Measurements from ENCODE around the gene SMS.

The SMS gene

GRCh38 chrX:22043872-22044271 lies 103.4 kb downstream of the SMS start:
- DNase-seq (ENCODE audit: low read depth) = no peak
- H3K4me3 ChIP-seq (ENCODE audit: low read length) = no peak overlapping the region
- TF ChIP-seq, protein P1, sequence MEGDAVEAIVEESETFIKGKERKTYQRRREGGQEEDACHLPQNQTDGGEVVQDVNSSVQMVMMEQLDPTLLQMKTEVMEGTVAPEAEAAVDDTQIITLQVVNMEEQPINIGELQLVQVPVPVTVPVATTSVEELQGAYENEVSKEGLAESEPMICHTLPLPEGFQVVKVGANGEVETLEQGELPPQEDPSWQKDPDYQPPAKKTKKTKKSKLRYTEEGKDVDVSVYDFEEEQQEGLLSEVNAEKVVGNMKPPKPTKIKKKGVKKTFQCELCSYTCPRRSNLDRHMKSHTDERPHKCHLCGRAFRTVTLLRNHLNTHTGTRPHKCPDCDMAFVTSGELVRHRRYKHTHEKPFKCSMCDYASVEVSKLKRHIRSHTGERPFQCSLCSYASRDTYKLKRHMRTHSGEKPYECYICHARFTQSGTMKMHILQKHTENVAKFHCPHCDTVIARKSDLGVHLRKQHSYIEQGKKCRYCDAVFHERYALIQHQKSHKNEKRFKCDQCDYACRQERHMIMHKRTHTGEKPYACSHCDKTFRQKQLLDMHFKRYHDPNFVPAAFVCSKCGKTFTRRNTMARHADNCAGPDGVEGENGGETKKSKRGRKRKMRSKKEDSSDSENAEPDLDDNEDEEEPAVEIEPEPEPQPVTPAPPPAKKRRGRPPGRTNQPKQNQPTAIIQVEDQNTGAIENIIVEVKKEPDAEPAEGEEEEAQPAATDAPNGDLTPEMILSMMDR (conservative IDR thresholded peaks at IDR 0.05; ENCODE audit: low read depth, low read length) = no peak

All from retinal pigment epithelial cell (primary cell).